HEK293 (cell line): ENCODE data around the gene VAMP8.

ENCODE experiments used
- CTCF ChIA-PET: fragments of 350-600 bp; formaldehyde crosslinking; extraction: SDS; loops from one replicate; lab custom pipeline; 2021; ENCODE audit warnings: antibody characterized with exemption; lab: Yijun Ruan, JAX
- POLR2A ChIA-PET: fragments of 300-600 bp; formaldehyde crosslinking; extraction: SDS; loops from one replicate; lab custom pipeline; 2020; ENCODE audit warnings: antibody characterized with exemption, inconsistent platforms; lab: Yijun Ruan, JAX
- H3K27ac ChIP-seq: fragments of 200-500 bp; sonication (Bioruptor generic); 2 replicates; pipeline ENCODE4 v1.5.1; 2014; ENCODE audit warnings: low read depth, low read length, control low read depth, inconsistent platforms; ENCODE audit errors: extremely low read depth
- H3K36me3 ChIP-seq, 2 experiments: fragments of 200-500 bp in 1 of 2; sonication (Bioruptor generic) in 1 of 2; 1 replicate in 1 of 2; 2 replicates in 1 of 2; pipeline ENCODE4 v1.5.1; 2014 to 2017; ENCODE audit warnings: inconsistent platforms in 2 of 2, low read length in 2 of 2; ENCODE audit not compliant: control insufficient read depth in 2 of 2, insufficient read depth in 1 of 2
- H3K4me1 ChIP-seq: fragments of 200-500 bp; sonication (Bioruptor generic); 2 replicates; pipeline ENCODE4 v1.5.1; 2014; ENCODE audit warnings: mild to moderate bottlenecking, low read length, inconsistent platforms; ENCODE audit not compliant: control insufficient read depth, insufficient read depth
- H3K4me3 ChIP-seq: 2 replicates; pipeline ENCODE4 v1.5.1; 2011; ENCODE audit warnings: low read depth, mild to moderate bottlenecking, control low read depth, low read length, moderate library complexity
- H3K9me3 ChIP-seq: fragments of 200-500 bp; sonication (Bioruptor generic); 2 replicates; pipeline ENCODE4 v1.5.1; 2014; ENCODE audit warnings: low read depth, low read length, inconsistent platforms; ENCODE audit not compliant: control insufficient read depth, insufficient read depth
- GLI2 ChIP-seq: fragments of 450-650 bp; formaldehyde crosslinking; IDR thresholded peaks from 2 replicates; pipeline ENCODE4; 2017; ENCODE audit warnings: missing biosample characterization, missing genetic modification characterization, low read depth, borderline replicate concordance
- GLIS1 ChIP-seq: fragments of 450-650 bp; formaldehyde crosslinking; IDR thresholded peaks from 2 replicates; pipeline ENCODE4 v1.5.1; 2016; ENCODE audit warnings: missing biosample characterization, missing genetic modification characterization
- OSR2 ChIP-seq: fragments of 450-650 bp; formaldehyde crosslinking; IDR thresholded peaks from 2 replicates; pipeline ENCODE4 v1.5.1; 2016; ENCODE audit warnings: missing biosample characterization, missing genetic modification characterization
- PRDM10 ChIP-seq: fragments of 450-650 bp; formaldehyde crosslinking; IDR thresholded peaks from 2 replicates; pipeline ENCODE4 v1.5.1; 2016; ENCODE audit warnings: missing biosample characterization, missing genetic modification characterization
- PRDM4 ChIP-seq: fragments of 450-650 bp; formaldehyde crosslinking; IDR thresholded peaks from 2 replicates; pipeline ENCODE4 v1.5.1; 2017; ENCODE audit warnings: missing biosample characterization, missing genetic modification characterization
- SETDB1 ChIP-seq: IDR thresholded peaks from one replicate; pipeline ENCODE4 v1.6.1; 2017; ENCODE audit warnings: mild to moderate bottlenecking, low read length, moderate library complexity, mixed read lengths; ENCODE audit not compliant: insufficient read length
- SP2 ChIP-seq: fragments of 450-650 bp; formaldehyde crosslinking; IDR thresholded peaks from 2 replicates; pipeline ENCODE4 v1.5.1; 2016; ENCODE audit warnings: missing biosample characterization, missing genetic modification characterization
- SP7 ChIP-seq: fragments of 450-650 bp; formaldehyde crosslinking; IDR thresholded peaks from 2 replicates; pipeline ENCODE4 v1.5.1; 2016; ENCODE audit warnings: missing biosample characterization, missing genetic modification characterization
- ZNF16 ChIP-seq: fragments of 450-650 bp; formaldehyde crosslinking; IDR thresholded peaks from 2 replicates; pipeline ENCODE4 v1.5.1; 2016; ENCODE audit warnings: low read depth, missing biosample characterization, missing genetic modification characterization
- ZNF169 ChIP-seq: fragments of 450-650 bp; formaldehyde crosslinking; IDR thresholded peaks from 2 replicates; pipeline ENCODE4 v1.5.1; 2016; ENCODE audit warnings: missing biosample characterization, missing genetic modification characterization
- ZNF184 ChIP-seq: fragments of 450-650 bp; IDR thresholded peaks from 2 replicates; pipeline ENCODE4 v1.5.1; 2018; ENCODE audit warnings: missing biosample characterization, mild to moderate bottlenecking, missing genetic modification characterization
- ZNF2 ChIP-seq: fragments of 450-650 bp; formaldehyde crosslinking; IDR thresholded peaks from 2 replicates; pipeline ENCODE4 v1.5.1; 2016; ENCODE audit warnings: missing biosample characterization, missing genetic modification characterization
- ZNF23 ChIP-seq: fragments of 450-650 bp; formaldehyde crosslinking; IDR thresholded peaks from 2 replicates; pipeline ENCODE4 v1.5.1; 2016; ENCODE audit warnings: missing biosample characterization, missing genetic modification characterization, borderline replicate concordance
- ZNF239 ChIP-seq: fragments of 450-650 bp; formaldehyde crosslinking; IDR thresholded peaks from 2 replicates; pipeline ENCODE4 v1.5.1; 2016; ENCODE audit warnings: missing biosample characterization, missing genetic modification characterization
- ZNF248 ChIP-seq: fragments of 450-650 bp; formaldehyde crosslinking; IDR thresholded peaks from 2 replicates; pipeline ENCODE4 v1.5.1; 2017; ENCODE audit warnings: missing biosample characterization, missing genetic modification characterization
- ZNF302 ChIP-seq: fragments of 450-650 bp; formaldehyde crosslinking; IDR thresholded peaks from 2 replicates; pipeline ENCODE4 v1.5.1; 2016; ENCODE audit warnings: missing biosample characterization, missing genetic modification characterization, low read depth
- ZNF416 ChIP-seq: fragments of 450-650 bp; formaldehyde crosslinking; IDR thresholded peaks from 2 replicates; pipeline ENCODE4 v1.5.1; 2016; ENCODE audit warnings: missing biosample characterization, missing genetic modification characterization
- ZNF473 ChIP-seq: fragments of 450-650 bp; formaldehyde crosslinking; IDR thresholded peaks from 2 replicates; pipeline ENCODE4 v1.5.1; 2017; ENCODE audit warnings: missing biosample characterization, missing genetic modification characterization
- ZNF510 ChIP-seq: fragments of 450-650 bp; formaldehyde crosslinking; IDR thresholded peaks from 2 replicates; pipeline ENCODE4 v1.5.1; 2018; ENCODE audit warnings: mild to moderate bottlenecking, missing genetic modification characterization, missing biosample characterization; ENCODE audit not compliant: insufficient replicate concordance
- ZNF549 ChIP-seq: fragments of 450-650 bp; IDR thresholded peaks from 2 replicates; pipeline ENCODE4 v1.5.1; 2018; ENCODE audit warnings: missing biosample characterization, missing genetic modification characterization, mild to moderate bottlenecking, inconsistent platforms, moderate library complexity
- ZNF561 ChIP-seq: fragments of 450-650 bp; IDR thresholded peaks from 2 replicates; pipeline ENCODE4 v1.5.1; 2018; ENCODE audit warnings: missing biosample characterization, missing genetic modification characterization, borderline replicate concordance
- ZNF621 ChIP-seq: fragments of 450-650 bp; formaldehyde crosslinking; IDR thresholded peaks from 2 replicates; pipeline ENCODE4 v1.5.1; 2017; ENCODE audit warnings: missing biosample characterization, missing genetic modification characterization
- ZNF658 ChIP-seq: fragments of 450-650 bp; formaldehyde crosslinking; IDR thresholded peaks from 2 replicates; pipeline ENCODE4; 2016; ENCODE audit warnings: missing biosample characterization, missing genetic modification characterization
- ZNF776 ChIP-seq: fragments of 450-650 bp; formaldehyde crosslinking; IDR thresholded peaks from 2 replicates; pipeline ENCODE4 v1.5.0; 2017; ENCODE audit warnings: missing biosample characterization, missing genetic modification characterization, borderline replicate concordance
- TF ChIP-seq, protein P1 (sequence below): fragments of 450-650 bp; formaldehyde crosslinking; IDR thresholded peaks from 2 replicates; pipeline ENCODE4 v1.5.1; 2016; ENCODE audit warnings: missing biosample characterization, missing genetic modification characterization, low read depth
- TF ChIP-seq, protein P2 (sequence below): fragments of 450-650 bp; formaldehyde crosslinking; IDR thresholded peaks from 2 replicates; pipeline ENCODE4 v1.5.1; 2016; ENCODE audit warnings: missing biosample characterization, missing genetic modification characterization

Gene VAMP8

GRCh38 chr2:85605406-85606115 lies 28.2 kb downstream of the VAMP8 start (continued):
- peak; percentile 65; the same call in 1 of the 2 replicates for TF ChIP-seq PRDM10 (tag by site-specific recombination)
- TF ChIP-seq GLI2 (tag by site-specific recombination): no peak
- TF ChIP-seq ZNF239: no peak
- TF ChIP-seq, protein P1, sequence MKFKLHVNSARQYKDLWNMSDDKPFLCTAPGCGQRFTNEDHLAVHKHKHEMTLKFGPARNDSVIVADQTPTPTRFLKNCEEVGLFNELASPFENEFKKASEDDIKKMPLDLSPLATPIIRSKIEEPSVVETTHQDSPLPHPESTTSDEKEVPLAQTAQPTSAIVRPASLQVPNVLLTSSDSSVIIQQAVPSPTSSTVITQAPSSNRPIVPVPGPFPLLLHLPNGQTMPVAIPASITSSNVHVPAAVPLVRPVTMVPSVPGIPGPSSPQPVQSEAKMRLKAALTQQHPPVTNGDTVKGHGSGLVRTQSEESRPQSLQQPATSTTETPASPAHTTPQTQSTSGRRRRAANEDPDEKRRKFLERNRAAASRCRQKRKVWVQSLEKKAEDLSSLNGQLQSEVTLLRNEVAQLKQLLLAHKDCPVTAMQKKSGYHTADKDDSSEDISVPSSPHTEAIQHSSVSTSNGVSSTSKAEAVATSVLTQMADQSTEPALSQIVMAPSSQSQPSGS (tag by site-specific recombination): peak; percentile 69; the same call in 1 of the 2 replicates
- no peak for TF ChIP-seq SETDB1
- no peak for TF ChIP-seq ZNF23
- TF ChIP-seq GLIS1 (tag by site-specific recombination): peak; percentile 9; the same call in 1 of the 2 replicates
- no peak for TF ChIP-seq ZNF561 (tag by site-specific recombination)
- no peak for TF ChIP-seq ZNF416
- no peak for TF ChIP-seq PRDM4 (tag by site-specific recombination)
- TF ChIP-seq ZNF621 (tag by site-specific recombination): no peak
- no peak for TF ChIP-seq ZNF16
- TF ChIP-seq ZNF302: no peak
- no peak for TF ChIP-seq ZNF248 (tag by site-specific recombination)
- TF ChIP-seq OSR2: no peak
- no peak for TF ChIP-seq ZNF169 (tag by site-specific recombination)
- TF ChIP-seq ZNF510 (tag by site-specific recombination): no peak

DNA sequence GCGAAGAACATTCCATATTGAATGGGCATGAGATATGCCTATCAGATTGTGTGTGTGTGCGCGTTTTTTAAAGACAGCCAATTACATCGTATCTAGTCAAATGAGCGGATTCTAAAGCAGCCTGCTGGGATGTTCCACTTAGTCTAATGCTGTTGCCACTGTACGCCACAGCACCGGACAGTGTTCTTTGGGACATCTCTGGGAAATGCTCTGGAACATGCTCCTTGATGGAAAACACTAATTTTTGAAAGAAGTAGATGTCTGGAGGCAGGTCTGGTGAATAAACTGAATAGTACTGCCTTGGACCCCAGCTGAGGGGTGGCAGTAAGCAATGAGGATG lies 28.7 kb downstream of the VAMP8 start:
- POLR2A ChIA-PET: interaction anchor here (0.9 to 4.7 kb wide), 7 partner anchors 10 to 67 kb away, joined by 3 to 43 read pairs (median 6); partner anchors contain the start of genes GGCX, MAT2A, RNF181 and USP39
- Histone ChIP-seq H3K9me3 (no peaks in the 10 kb centered on the region), H3K4me3 (no peak overlapping the region), H3K4me1 (peaks cover 9% of the 10 kb centered on the region), H3K36me3 (peaks cover 8 to 32% of the 10 kb centered on the region in 2 experiments; a peak in 2 of 3 replicates), H3K27ac (no peak overlapping the region)
- CTCF ChIA-PET: interaction anchor here (0.6 to 1.3 kb wide), 3 partner anchors 9 to 186 kb away, joined by 3 to 4 read pairs (median 3); no protein-coding TSS in a partner anchor
- TF ChIP-seq SP7 (tag by site-specific recombination) (no peak), ZNF658 (no peak), ZNF473 (tag by site-specific recombination) (no peak), ZNF2 (tag by site-specific recombination) (no peak), ZNF184 (tag by site-specific recombination) (no peak), ZNF549 (tag by site-specific recombination) (no peak), ZNF776 (tag by site-specific recombination) (no peak), SP2 (tag by site-specific recombination) (no peak)
- TF ChIP-seq, protein P2, sequence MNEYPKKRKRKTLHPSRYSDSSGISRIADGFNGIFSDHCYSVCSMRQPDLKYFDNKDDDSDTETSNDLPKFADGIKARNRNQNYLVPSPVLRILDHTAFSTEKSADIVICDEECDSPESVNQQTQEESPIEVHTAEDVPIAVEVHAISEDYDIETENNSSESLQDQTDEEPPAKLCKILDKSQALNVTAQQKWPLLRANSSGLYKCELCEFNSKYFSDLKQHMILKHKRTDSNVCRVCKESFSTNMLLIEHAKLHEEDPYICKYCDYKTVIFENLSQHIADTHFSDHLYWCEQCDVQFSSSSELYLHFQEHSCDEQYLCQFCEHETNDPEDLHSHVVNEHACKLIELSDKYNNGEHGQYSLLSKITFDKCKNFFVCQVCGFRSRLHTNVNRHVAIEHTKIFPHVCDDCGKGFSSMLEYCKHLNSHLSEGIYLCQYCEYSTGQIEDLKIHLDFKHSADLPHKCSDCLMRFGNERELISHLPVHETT (tag by site-specific recombination): no peak
